Measurements from ENCODE around the gene OCRL.
A peak's percentile ranks its signal among the peaks of the same experiment; 100 is the strongest.

Gene OCRL

GRCh38 chrX:129599996-129600395 is 59.9 kb downstream of the OCRL start:
- H3K9ac ChIP-seq (ENCODE audit: low read depth, low read length, poor library complexity, severe bottlenecking), result no peak overlapping the region
- H4K20me1 ChIP-seq (ENCODE audit: insufficient read depth, low read length, poor library complexity, severe bottlenecking), result no peaks in the 10 kb centered on the region
- H3K4me2 ChIP-seq (ENCODE audit: low read depth, low read length, poor library complexity, severe bottlenecking), result no peak overlapping the region
- no peaks in the 10 kb centered on the region for H3F3A ChIP-seq (ENCODE audit: low read depth)
- H3K4me1 ChIP-seq (ENCODE audit: insufficient read depth, low read length, poor library complexity, severe bottlenecking), result no peaks in the 10 kb centered on the region
- H3K36me3 ChIP-seq (ENCODE audit: insufficient read depth, low read length), result no peaks in the 10 kb centered on the region
- no peaks in the 10 kb centered on the region for H3K27me3 ChIP-seq (ENCODE audit: insufficient read depth, low read length, poor library complexity, severe bottlenecking)
- H3K9me3 ChIP-seq (ENCODE audit: insufficient read depth, low read depth, low read length), result no peaks in the 10 kb centered on the region
- no peaks in the 10 kb centered on the region for H3K79me2 ChIP-seq (ENCODE audit: insufficient read depth, low read length)
- no peak overlapping the region for H2AFZ ChIP-seq (ENCODE audit: low read length)
- H3K9me2 ChIP-seq (replicated peaks; ENCODE audit: low read depth, low read length), result no peaks in the 10 kb centered on the region
- TF ChIP-seq CTCF (conservative IDR thresholded peaks at IDR 0.05; ENCODE audit: low read length), result no peak
- no peak for TF ChIP-seq EZH2phosphoT487 (IDR thresholded peaks at IDR 0.05; ENCODE audit: borderline replicate concordance)
- no peak overlapping the region for H3K4me3 ChIP-seq (ENCODE audit: low read length, poor library complexity, severe bottlenecking)

- Histone ChIP-seq H3K79me2 (ENCODE audit: insufficient read depth, low read length) (no peaks in the 10 kb centered on the region), H3K9me2 (replicated peaks; ENCODE audit: low read depth, low read length) (no peaks in the 10 kb centered on the region), H3K9me3 (ENCODE audit: insufficient read depth, low read depth, low read length) (no peaks in the 10 kb centered on the region), H3K27me3 (ENCODE audit: insufficient read depth, low read length, poor library complexity, severe bottlenecking) (no peaks in the 10 kb centered on the region), H3K36me3 (ENCODE audit: insufficient read depth, low read length) (no peaks in the 10 kb centered on the region), H3K4me3 (ENCODE audit: low read length, poor library complexity, severe bottlenecking) (no peak overlapping the region), H3F3A (ENCODE audit: low read depth) (no peaks in the 10 kb centered on the region), H3K4me1 (ENCODE audit: insufficient read depth, low read length, poor library complexity, severe bottlenecking) (no peaks in the 10 kb centered on the region), H4K20me1 (ENCODE audit: insufficient read depth, low read length, poor library complexity, severe bottlenecking) (no peaks in the 10 kb centered on the region), H3K4me2 (ENCODE audit: low read depth, low read length, poor library complexity, severe bottlenecking) (no peak overlapping the region), H2AFZ (ENCODE audit: low read length) (no peak overlapping the region), H3K9ac (ENCODE audit: low read depth, low read length, poor library complexity, severe bottlenecking) (no peak overlapping the region)
- TF ChIP-seq CTCF (conservative IDR thresholded peaks at IDR 0.05; ENCODE audit: low read length), result peak; percentile 67
- no peak for TF ChIP-seq EZH2phosphoT487 (IDR thresholded peaks at IDR 0.05; ENCODE audit: borderline replicate concordance)
Observed at GRCh38 chrX:129600981-129601424, 60.9 kb downstream of the OCRL start.

- Histone ChIP-seq H3K36me3 (ENCODE audit: insufficient read depth, low read length) (no peaks in the 10 kb centered on the region), H3K4me1 (ENCODE audit: insufficient read depth, low read length, poor library complexity, severe bottlenecking) (no peaks in the 10 kb centered on the region), H3K79me2 (ENCODE audit: insufficient read depth, low read length) (no peaks in the 10 kb centered on the region), H3K9ac (ENCODE audit: low read depth, low read length, poor library complexity, severe bottlenecking) (no peak overlapping the region), H3K4me2 (ENCODE audit: low read depth, low read length, poor library complexity, severe bottlenecking) (peak overlapping the region; percentile 17), H3K9me2 (replicated peaks; ENCODE audit: low read depth, low read length) (no peaks in the 10 kb centered on the region), H3K4me3 (ENCODE audit: low read length, poor library complexity, severe bottlenecking) (no peak overlapping the region), H3K9me3 (ENCODE audit: insufficient read depth, low read depth, low read length) (no peaks in the 10 kb centered on the region), H3F3A (ENCODE audit: low read depth) (no peaks in the 10 kb centered on the region), H2AFZ (ENCODE audit: low read length) (no peak overlapping the region), H3K27me3 (ENCODE audit: insufficient read depth, low read length, poor library complexity, severe bottlenecking) (no peaks in the 10 kb centered on the region), H4K20me1 (ENCODE audit: insufficient read depth, low read length, poor library complexity, severe bottlenecking) (no peaks in the 10 kb centered on the region)
- TF ChIP-seq EZH2phosphoT487 (IDR thresholded peaks at IDR 0.05; ENCODE audit: borderline replicate concordance) (no peak), CTCF (conservative IDR thresholded peaks at IDR 0.05; ENCODE audit: low read length) (peak; percentile 66)
Observed at GRCh38 chrX:129606918-129607317, 66.9 kb downstream of the OCRL start.

Measured in Loucy (cell line).